ENCODE data around the gene MRTFB. TPM values are rescaled to one million over a fixed set of nuclear protein-coding genes. Genes with fewer than 3 reads are reported as not detected.

MRTFB gene
- total and polyA plus RNA-seq, 4 experiments from 2014 or later: 6.1 to 26.7 (median 15.6) TPM

GRCh38 chr16:14198572-14198971 lies 127.5 kb downstream of the MRTFB start:
- Histone ChIP-seq H3K4me3 (ENCODE audit: low read length in 2 of 2) (no peak overlapping the region), H3K4me1 (ENCODE audit: insufficient read depth, low read length) (peaks cover 11% of the 10 kb centered on the region), H3K9me3 (ENCODE audit: control insufficient read depth in 1 of 2, low read length in 2 of 2) (no peaks in the 10 kb centered on the region), H3K27ac (ENCODE audit: low read depth, low read length) (no peak overlapping the region), H3K27me3 (ENCODE audit: insufficient read depth, low read length) (no peaks in the 10 kb centered on the region), H3K36me3 (ENCODE audit: insufficient read depth, low read length) (no peaks in the 10 kb centered on the region)
- Mint-ChIP-seq H3K36me3 (peaks cover 0 to 14% of the 10 kb centered on the region in 2 donors), H3K27ac (no peak overlapping the region), H3K4me3 (peak overlapping the region in 1 of 8 donors; percentile 2), H3K9me3 (no peaks in the 10 kb centered on the region), H3K27me3 (no peaks in the 10 kb centered on the region), H3K4me1 (peaks cover 8 to 27% (median 19%) of the 10 kb centered on the region in 4 donors)
- intact Hi-C loops (cut with micrococcal nuclease): no loop called here
- POLR2A ChIA-PET (ENCODE audit: partially characterized antibody): no interaction called here
- no peak for DNase-seq
- CTCF ChIA-PET (ENCODE audit: partially characterized antibody): no interaction called here

- H3K27ac ChIP-seq (ENCODE audit: low read depth, low read length): no peak overlapping the region
- H3K4me3 Mint-ChIP-seq: no peak overlapping the region
- no peak for DNase-seq
- H3K9me3 ChIP-seq (ENCODE audit: control insufficient read depth in 1 of 2, low read length in 2 of 2): no peaks in the 10 kb centered on the region
- no peaks in the 10 kb centered on the region for H3K9me3 Mint-ChIP-seq
- no peaks in the 10 kb centered on the region for H3K27me3 ChIP-seq (ENCODE audit: insufficient read depth, low read length)
- H3K4me3 ChIP-seq (ENCODE audit: low read length in 2 of 2): no peak overlapping the region
- H3K4me1 Mint-ChIP-seq: peaks cover 8 to 22% (median 14%) of the 10 kb centered on the region in 4 donors
- peak overlapping the region in 1 of 7 donors; percentile 1 for H3K27ac Mint-ChIP-seq
- H3K36me3 ChIP-seq (ENCODE audit: insufficient read depth, low read length): no peaks in the 10 kb centered on the region
- CTCF ChIA-PET (ENCODE audit: partially characterized antibody): no interaction called here
- POLR2A ChIA-PET (ENCODE audit: partially characterized antibody): no interaction called here
- intact Hi-C loops (cut with micrococcal nuclease): no loop called here
- H3K4me1 ChIP-seq (ENCODE audit: insufficient read depth, low read length): peaks cover 11% of the 10 kb centered on the region
- peaks cover 0 to 14% of the 10 kb centered on the region in 2 donors for H3K36me3 Mint-ChIP-seq
- no peaks in the 10 kb centered on the region for H3K27me3 Mint-ChIP-seq
These were observed 128.1 kb downstream of the MRTFB start for GRCh38 chr16:14199199-14199598.

GRCh38 chr16:14199624-14200023 lies 128.5 kb downstream of the MRTFB start:
- intact Hi-C loops (cut with micrococcal nuclease): no loop called here

DNA sequence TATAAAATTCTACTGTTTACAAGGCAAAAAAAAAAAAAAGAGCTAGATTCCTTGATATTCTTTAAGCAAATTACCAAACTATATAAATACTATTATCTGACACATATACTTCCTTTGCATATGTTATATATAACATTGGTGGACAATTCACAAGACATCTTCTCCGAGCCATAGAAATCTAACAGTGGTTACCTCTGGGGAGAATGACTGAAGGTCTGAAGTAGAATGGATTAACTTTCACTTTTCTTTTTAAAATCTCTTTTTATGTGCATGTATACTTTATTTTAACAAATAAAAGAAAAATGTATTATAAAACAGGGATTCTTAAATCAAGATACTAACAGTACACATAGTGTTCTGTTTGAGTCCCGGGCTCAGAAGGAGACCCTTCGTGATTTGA lies 131.0 kb downstream of the MRTFB start:
- Histone ChIP-seq H3K4me1 (ENCODE audit: insufficient read depth, low read length) (no peaks in the 10 kb centered on the region), H3K36me3 (ENCODE audit: insufficient read depth, low read length) (no peaks in the 10 kb centered on the region), H3K27me3 (ENCODE audit: insufficient read depth, low read length) (no peaks in the 10 kb centered on the region), H3K27ac (ENCODE audit: low read depth, low read length) (no peak overlapping the region), H3K9me3 (ENCODE audit: control insufficient read depth in 1 of 2, low read length in 2 of 2) (no peaks in the 10 kb centered on the region), H3K4me3 (ENCODE audit: low read length in 2 of 2) (no peak overlapping the region)
- DNase-seq: no peak
- CTCF ChIA-PET (ENCODE audit: partially characterized antibody): no interaction called here
- POLR2A ChIA-PET (ENCODE audit: partially characterized antibody): no interaction called here
- Mint-ChIP-seq H3K27me3 (no peaks in the 10 kb centered on the region), H3K4me1 (peaks cover 0 to 8% (median 3%) of the 10 kb centered on the region in 4 donors), H3K4me3 (no peak overlapping the region), H3K9me3 (peaks cover 0 to 1% (median 0%) of the 10 kb centered on the region in 8 donors), H3K27ac (no peak overlapping the region), H3K36me3 (peaks cover 0 to 24% of the 10 kb centered on the region in 2 donors)
- intact Hi-C loops (cut with micrococcal nuclease): no loop called here

More at GRCh38 chr16:14199624-14200023, 128.5 kb downstream of the MRTFB start:
- peaks cover 11% of the 10 kb centered on the region for H3K4me1 ChIP-seq (ENCODE audit: insufficient read depth, low read length)
- Mint-ChIP-seq H3K27me3 (no peaks in the 10 kb centered on the region), H3K9me3 (no peaks in the 10 kb centered on the region), H3K4me1 (peaks cover 8 to 22% (median 14%) of the 10 kb centered on the region in 4 donors), H3K4me3 (no peak overlapping the region), H3K27ac (no peak overlapping the region), H3K36me3 (peaks cover 0 to 14% of the 10 kb centered on the region in 2 donors)
- ChIA-PET CTCF (ENCODE audit: partially characterized antibody) (no interaction called here), POLR2A (ENCODE audit: partially characterized antibody) (no interaction called here)
- no peak overlapping the region for H3K27ac ChIP-seq (ENCODE audit: low read depth, low read length)
- H3K27me3 ChIP-seq (ENCODE audit: insufficient read depth, low read length): no peaks in the 10 kb centered on the region
- H3K9me3 ChIP-seq (ENCODE audit: control insufficient read depth in 1 of 2, low read length in 2 of 2): no peaks in the 10 kb centered on the region
- H3K4me3 ChIP-seq (ENCODE audit: low read length in 2 of 2): no peak overlapping the region
- no peaks in the 10 kb centered on the region for H3K36me3 ChIP-seq (ENCODE audit: insufficient read depth, low read length)
- no peak for DNase-seq

GRCh38 chr16:14202697-14203096 lies 131.6 kb downstream of the MRTFB start:
- POLR2A ChIA-PET (ENCODE audit: partially characterized antibody): no interaction called here
- CTCF ChIA-PET (ENCODE audit: partially characterized antibody): no interaction called here
- Histone ChIP-seq H3K27me3 (ENCODE audit: insufficient read depth, low read length) (no peaks in the 10 kb centered on the region), H3K36me3 (ENCODE audit: insufficient read depth, low read length) (no peaks in the 10 kb centered on the region), H3K4me3 (ENCODE audit: low read length in 2 of 2) (no peak overlapping the region), H3K27ac (ENCODE audit: low read depth, low read length) (no peak overlapping the region), H3K4me1 (ENCODE audit: insufficient read depth, low read length) (no peaks in the 10 kb centered on the region), H3K9me3 (ENCODE audit: control insufficient read depth in 1 of 2, low read length in 2 of 2) (no peaks in the 10 kb centered on the region)
- Mint-ChIP-seq H3K9me3 (peaks cover 0 to 1% (median 0%) of the 10 kb centered on the region in 8 donors), H3K27me3 (no peaks in the 10 kb centered on the region), H3K4me3 (no peak overlapping the region), H3K36me3 (peaks cover 0 to 24% of the 10 kb centered on the region in 2 donors), H3K27ac (no peak overlapping the region), H3K4me1 (peaks cover 0 to 5% (median 2%) of the 10 kb centered on the region in 4 donors)
- DNase-seq: no peak
- intact Hi-C loops (cut with micrococcal nuclease): no loop called here

DNA sequence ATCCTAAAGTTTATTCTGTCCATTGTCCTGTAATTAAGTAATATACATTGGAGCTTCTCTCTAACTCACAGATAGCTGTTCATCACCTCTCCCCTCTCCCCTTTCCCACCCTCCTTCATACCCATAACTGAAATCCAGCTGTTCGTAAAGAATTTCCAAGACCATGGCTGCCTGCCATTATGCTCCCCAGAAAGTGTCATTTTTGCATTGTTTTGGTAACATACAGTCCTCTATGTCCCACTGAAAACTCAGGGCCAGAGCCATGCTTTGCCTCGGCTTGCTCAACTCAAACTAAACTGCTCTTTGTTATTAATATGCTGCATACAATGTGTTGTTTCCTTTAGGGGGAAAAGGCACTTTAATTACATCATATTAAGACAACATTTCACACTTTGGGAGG lies 132.0 kb downstream of the MRTFB start:
- ChIA-PET POLR2A (ENCODE audit: partially characterized antibody) (no interaction called here), CTCF (ENCODE audit: partially characterized antibody) (no interaction called here)
- Histone ChIP-seq H3K27me3 (ENCODE audit: insufficient read depth, low read length) (no peaks in the 10 kb centered on the region), H3K36me3 (ENCODE audit: insufficient read depth, low read length) (no peaks in the 10 kb centered on the region), H3K4me3 (ENCODE audit: low read length in 2 of 2) (no peak overlapping the region), H3K4me1 (ENCODE audit: insufficient read depth, low read length) (no peaks in the 10 kb centered on the region), H3K9me3 (ENCODE audit: control insufficient read depth in 1 of 2, low read length in 2 of 2) (no peaks in the 10 kb centered on the region), H3K27ac (ENCODE audit: low read depth, low read length) (no peak overlapping the region)
- Mint-ChIP-seq H3K9me3 (peaks cover 0 to 1% (median 0%) of the 10 kb centered on the region in 8 donors), H3K27ac (peak overlapping the region in 1 of 7 donors; percentile 19), H3K27me3 (no peaks in the 10 kb centered on the region), H3K4me1 (peaks cover 0 to 5% (median 2%) of the 10 kb centered on the region in 4 donors), H3K36me3 (peaks cover 0 to 24% of the 10 kb centered on the region in 2 donors), H3K4me3 (no peak overlapping the region)
- DNase-seq: no peak
- intact Hi-C loops (cut with micrococcal nuclease): no loop called here

- no peak for DNase-seq
- no peaks in the 10 kb centered on the region for H3K4me1 ChIP-seq (ENCODE audit: insufficient read depth, low read length)
- H3K4me3 ChIP-seq (ENCODE audit: low read length in 2 of 2): no peak overlapping the region
- H3K9me3 Mint-ChIP-seq: peaks cover 0 to 1% (median 0%) of the 10 kb centered on the region in 8 donors
- no peaks in the 10 kb centered on the region for H3K27me3 Mint-ChIP-seq
- peaks cover 4 to 11% of the 10 kb centered on the region in 2 donors for H3K36me3 Mint-ChIP-seq
- intact Hi-C loops (cut with micrococcal nuclease): no loop called here
- no peak overlapping the region for H3K27ac Mint-ChIP-seq
- no peaks in the 10 kb centered on the region for H3K36me3 ChIP-seq (ENCODE audit: insufficient read depth, low read length)
- CTCF ChIA-PET (ENCODE audit: partially characterized antibody): no interaction called here
- H3K4me1 Mint-ChIP-seq: peaks cover 0 to 2% (median under 1%) of the 10 kb centered on the region in 4 donors
- H3K27ac ChIP-seq (ENCODE audit: low read depth, low read length): no peak overlapping the region
- no peaks in the 10 kb centered on the region for H3K27me3 ChIP-seq (ENCODE audit: insufficient read depth, low read length)
- POLR2A ChIA-PET (ENCODE audit: partially characterized antibody): no interaction called here
- no peak overlapping the region for H3K4me3 Mint-ChIP-seq
- H3K9me3 ChIP-seq (ENCODE audit: control insufficient read depth in 1 of 2, low read length in 2 of 2): no peaks in the 10 kb centered on the region
These were observed 134.5 kb downstream of the MRTFB start for GRCh38 chr16:14205666-14206065.

Measured in CD4-positive, alpha-beta memory T cell (primary cell).